Measurements from ENCODE around the gene PDE11A. TPM values are rescaled to one million over a fixed set of nuclear protein-coding genes. Genes with fewer than 3 reads are reported as not detected.

Gene PDE11A
- total RNA-seq, 1 experiment from 2014 or later, result 0.61 TPM

DNA sequence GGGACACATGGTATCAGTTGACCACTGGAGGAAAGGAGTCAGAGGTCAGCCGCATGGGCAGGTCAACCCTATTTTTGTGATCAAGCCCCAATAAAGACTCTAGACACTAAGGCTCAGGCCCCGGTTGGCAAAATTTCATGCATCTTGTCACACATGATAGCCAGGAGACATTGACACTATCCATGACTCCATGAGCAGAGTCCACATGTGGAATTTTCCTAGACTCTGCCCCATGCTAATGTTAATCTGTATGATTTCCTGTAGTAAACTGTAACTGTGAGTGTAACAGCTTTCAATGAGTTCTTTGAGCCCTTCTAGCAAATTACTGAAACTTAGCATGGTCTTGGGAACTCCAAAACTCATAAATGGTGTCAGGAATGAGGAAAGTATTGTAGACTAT, 192.3 kb downstream of the PDE11A start:
- intact Hi-C loops (cut with micrococcal nuclease), result no loop called here
- no peaks in the 10 kb centered on the region for H3K9me2 ChIP-seq (ENCODE audit: insufficient read depth)
- DNase-seq (ENCODE audit: low read depth, low spot score), result no peak
- no peaks in the 10 kb centered on the region for H3K27me3 ChIP-seq (ENCODE audit: insufficient read depth, low read length)
- no peak overlapping the region for H3K4me2 ChIP-seq (ENCODE audit: low read length)
- H3K27ac ChIP-seq (ENCODE audit: low read depth, low read length), result no peak overlapping the region
- no peaks in the 10 kb centered on the region for H3K79me2 ChIP-seq (ENCODE audit: insufficient read depth, low read length)
- POLR2A ChIA-PET, result no interaction called here
- BruUV-seq (replicated peaks), result no TSS peak
- no peaks in the 10 kb centered on the region for H3K4me1 ChIP-seq (ENCODE audit: control insufficient read depth in 1 of 2, insufficient read depth in 2 of 2, low read length in 2 of 2)
- no peaks in the 10 kb centered on the region for H4K20me1 ChIP-seq (ENCODE audit: insufficient read depth)
- H3K36me3 ChIP-seq (ENCODE audit: control insufficient read depth in 1 of 2, insufficient read depth in 2 of 2, low read length in 2 of 2), result no peaks in the 10 kb centered on the region
- no peaks in the 10 kb centered on the region for H3K9me3 ChIP-seq (ENCODE audit: control insufficient read depth in 1 of 2, insufficient read depth in 1 of 2, low read depth in 1 of 2, low read length in 2 of 2)
- no peak for ATAC-seq
- TF ChIP-seq CBX3 (IDR thresholded peaks at IDR 0.05; ENCODE audit: low read depth), result no peak
- TF ChIP-seq RAD21 (IDR thresholded peaks at IDR 0.05; ENCODE audit: low read depth), result no peak
- TF ChIP-seq EZH2 (IDR thresholded peaks at IDR 0.05), result no peak
- TF ChIP-seq CEBPB (IDR thresholded peaks at IDR 0.05; ENCODE audit: low read depth), result no peak
- TF ChIP-seq EGR1 (IDR thresholded peaks at IDR 0.05; ENCODE audit: low read depth), result no peak
- TF ChIP-seq ELF1 (IDR thresholded peaks at IDR 0.05; ENCODE audit: borderline replicate concordance, low read depth), result no peak
- no peak for TF ChIP-seq POLR2AphosphoS5 (IDR thresholded peaks at IDR 0.05; ENCODE audit: low read depth, low read length)
- no peak for TF ChIP-seq POLR2A (IDR thresholded peaks at IDR 0.05; ENCODE audit: borderline replicate concordance, extremely low read depth, insufficient read depth, insufficient read length)
- TF ChIP-seq ZNF274 (IDR thresholded peaks at IDR 0.05; ENCODE audit: low read depth, low read length), result no peak
- no peak overlapping the region for H3K4me3 ChIP-seq (replicated peaks in 1 of 2; ENCODE audit: low read depth in 1 of 2, low read length in 2 of 2)
- H3K9ac ChIP-seq (ENCODE audit: low read length), result no peak overlapping the region
- CTCF ChIA-PET, result no interaction called here
- H2AFZ ChIP-seq (ENCODE audit: low read depth, low read length, poor library complexity, severe bottlenecking), result no peak overlapping the region
- RAD21 ChIA-PET (ENCODE audit: low non-redundant PET in 1 of 2, low total read pairs in 2 of 2, uncharacterized antibody in 2 of 2, unreplicated experiment in 2 of 2), result no interaction called here

DNA sequence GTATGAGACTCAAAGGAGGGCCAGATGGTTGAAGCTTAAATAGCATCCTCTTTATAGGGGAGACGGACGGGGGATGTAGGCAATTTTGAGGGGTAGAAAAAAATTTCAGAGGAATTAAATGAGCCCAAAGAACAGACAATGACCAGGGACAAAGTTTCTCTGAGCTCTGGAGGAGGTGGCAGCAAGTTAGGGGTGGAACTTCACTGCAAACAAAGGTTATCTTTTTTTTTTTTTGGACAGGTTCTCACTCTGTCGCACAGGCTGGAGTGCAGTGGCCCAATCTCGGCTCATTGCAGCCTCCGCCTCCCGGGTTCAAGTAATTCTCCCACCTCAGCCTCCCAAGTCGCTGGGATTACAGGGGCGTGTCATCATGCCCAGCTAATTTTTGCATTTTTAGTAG, 195.6 kb downstream of the PDE11A start:
- ChIA-PET RAD21 (ENCODE audit: low non-redundant PET in 1 of 2, low total read pairs in 2 of 2, uncharacterized antibody in 2 of 2, unreplicated experiment in 2 of 2) (no interaction called here), CTCF (no interaction called here), POLR2A (no interaction called here)
- Histone ChIP-seq H3K9me2 (ENCODE audit: insufficient read depth) (no peaks in the 10 kb centered on the region), H2AFZ (ENCODE audit: low read depth, low read length, poor library complexity, severe bottlenecking) (no peak overlapping the region), H4K20me1 (ENCODE audit: insufficient read depth) (no peaks in the 10 kb centered on the region), H3K36me3 (ENCODE audit: control insufficient read depth in 1 of 2, insufficient read depth in 2 of 2, low read length in 2 of 2) (no peaks in the 10 kb centered on the region), H3K9ac (ENCODE audit: low read length) (no peak overlapping the region), H3K4me2 (ENCODE audit: low read length) (no peak overlapping the region), H3K79me2 (ENCODE audit: insufficient read depth, low read length) (no peaks in the 10 kb centered on the region), H3K9me3 (ENCODE audit: control insufficient read depth in 1 of 2, insufficient read depth in 1 of 2, low read depth in 1 of 2, low read length in 2 of 2) (no peaks in the 10 kb centered on the region), H3K4me3 (replicated peaks in 1 of 2; ENCODE audit: low read depth in 1 of 2, low read length in 2 of 2) (no peak overlapping the region), H3K27ac (ENCODE audit: low read depth, low read length) (no peak overlapping the region), H3K4me1 (ENCODE audit: control insufficient read depth in 1 of 2, insufficient read depth in 2 of 2, low read length in 2 of 2) (no peaks in the 10 kb centered on the region), H3K27me3 (ENCODE audit: insufficient read depth, low read length) (no peaks in the 10 kb centered on the region)
- TF ChIP-seq CEBPB (IDR thresholded peaks at IDR 0.05; ENCODE audit: low read depth) (no peak), EZH2 (IDR thresholded peaks at IDR 0.05) (no peak), TCF7L2 (IDR thresholded peaks at IDR 0.05; ENCODE audit: borderline replicate concordance, extremely low read depth, insufficient read depth, insufficient read length) (no peak), POLR2A (IDR thresholded peaks at IDR 0.05; ENCODE audit: borderline replicate concordance, extremely low read depth, insufficient read depth, insufficient read length) (no peak), RAD21 (IDR thresholded peaks at IDR 0.05; ENCODE audit: low read depth) (no peak), JUND (IDR thresholded peaks at IDR 0.05) (no peak), FOSL1 (IDR thresholded peaks at IDR 0.05; ENCODE audit: low read depth) (no peak), SP1 (IDR thresholded peaks at IDR 0.05; ENCODE audit: low read depth) (no peak), EGR1 (IDR thresholded peaks at IDR 0.05; ENCODE audit: low read depth) (no peak), ZFX (IDR thresholded peaks at IDR 0.05) (no peak), SIN3A (IDR thresholded peaks at IDR 0.05; ENCODE audit: low read depth) (no peak), EZH2phosphoT487 (IDR thresholded peaks at IDR 0.05; ENCODE audit: borderline replicate concordance) (no peak), ZNF274 (IDR thresholded peaks at IDR 0.05; ENCODE audit: low read depth, low read length) (no peak), POLR2AphosphoS5 (IDR thresholded peaks at IDR 0.05; ENCODE audit: low read depth, low read length) (no peak), CBX3 (IDR thresholded peaks at IDR 0.05; ENCODE audit: low read depth) (no peak)
- TF ChIP-seq, protein P1, sequence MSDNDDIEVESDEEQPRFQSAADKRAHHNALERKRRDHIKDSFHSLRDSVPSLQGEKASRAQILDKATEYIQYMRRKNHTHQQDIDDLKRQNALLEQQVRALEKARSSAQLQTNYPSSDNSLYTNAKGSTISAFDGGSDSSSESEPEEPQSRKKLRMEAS (IDR thresholded peaks at IDR 0.05), result no peak
- TF ChIP-seq, protein P2, sequence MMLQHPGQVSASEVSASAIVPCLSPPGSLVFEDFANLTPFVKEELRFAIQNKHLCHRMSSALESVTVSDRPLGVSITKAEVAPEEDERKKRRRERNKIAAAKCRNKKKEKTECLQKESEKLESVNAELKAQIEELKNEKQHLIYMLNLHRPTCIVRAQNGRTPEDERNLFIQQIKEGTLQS (IDR thresholded peaks at IDR 0.05), result no peak
- intact Hi-C loops (cut with micrococcal nuclease), result no loop called here
- ATAC-seq (no peak), DNase-seq (ENCODE audit: low read depth, low spot score) (no peak)
- BruUV-seq (replicated peaks), result no TSS peak
